ENCODE data around the gene ACTR3.

DNA sequence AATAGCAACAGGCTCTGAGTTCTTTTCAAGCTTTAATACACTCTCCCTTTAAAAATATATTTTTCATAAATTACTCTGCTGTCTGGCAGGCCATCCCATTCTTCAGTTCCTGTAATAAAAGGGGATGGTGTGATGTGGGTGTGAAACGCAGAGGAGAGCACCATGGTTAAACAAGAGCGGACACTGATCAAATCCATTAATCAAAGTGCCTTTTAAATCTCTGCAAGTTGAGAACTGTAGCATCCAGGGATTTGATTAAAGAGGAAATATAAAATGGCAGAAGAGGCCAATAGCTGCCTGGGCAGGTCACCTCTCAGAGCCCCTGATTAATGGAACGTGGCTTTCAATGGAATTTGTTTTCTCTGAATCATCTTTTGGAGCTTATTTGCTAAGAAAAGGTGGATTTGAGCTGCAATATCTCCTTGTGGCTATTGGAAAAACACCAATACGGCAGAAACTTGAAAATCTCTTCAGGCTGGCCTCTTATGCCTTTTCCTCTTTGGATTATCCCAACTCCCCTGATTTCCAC is 96.9 kb downstream of the ACTR3 start:
- TF ChIP-seq EZH2 (IDR thresholded peaks at IDR 0.05; ENCODE audit: insufficient read depth, low read length), result no peak
- TF ChIP-seq, protein P1, sequence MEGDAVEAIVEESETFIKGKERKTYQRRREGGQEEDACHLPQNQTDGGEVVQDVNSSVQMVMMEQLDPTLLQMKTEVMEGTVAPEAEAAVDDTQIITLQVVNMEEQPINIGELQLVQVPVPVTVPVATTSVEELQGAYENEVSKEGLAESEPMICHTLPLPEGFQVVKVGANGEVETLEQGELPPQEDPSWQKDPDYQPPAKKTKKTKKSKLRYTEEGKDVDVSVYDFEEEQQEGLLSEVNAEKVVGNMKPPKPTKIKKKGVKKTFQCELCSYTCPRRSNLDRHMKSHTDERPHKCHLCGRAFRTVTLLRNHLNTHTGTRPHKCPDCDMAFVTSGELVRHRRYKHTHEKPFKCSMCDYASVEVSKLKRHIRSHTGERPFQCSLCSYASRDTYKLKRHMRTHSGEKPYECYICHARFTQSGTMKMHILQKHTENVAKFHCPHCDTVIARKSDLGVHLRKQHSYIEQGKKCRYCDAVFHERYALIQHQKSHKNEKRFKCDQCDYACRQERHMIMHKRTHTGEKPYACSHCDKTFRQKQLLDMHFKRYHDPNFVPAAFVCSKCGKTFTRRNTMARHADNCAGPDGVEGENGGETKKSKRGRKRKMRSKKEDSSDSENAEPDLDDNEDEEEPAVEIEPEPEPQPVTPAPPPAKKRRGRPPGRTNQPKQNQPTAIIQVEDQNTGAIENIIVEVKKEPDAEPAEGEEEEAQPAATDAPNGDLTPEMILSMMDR (IDR thresholded peaks at IDR 0.05; ENCODE audit: insufficient read depth, low read depth, low read length), result no peak
